Colonic mucosa (tissue), 4 donors: Measurements from ENCODE around the gene ERVK3-1. TPM values are rescaled to one million over a fixed set of nuclear protein-coding genes. Genes with fewer than 3 reads are reported as not detected.
A peak's percentile ranks its signal among the peaks of the same experiment; 100 is the strongest.

Experiments
- DNase-seq: peaks from one replicate; pipeline ENCODE4 v3.0.0-alpha.2; 2020
- H3K27ac ChIP-seq: fragments of 200-600 bp; one replicate; pipeline ENCODE4 v1.8.0; 2021
- H3K27me3 ChIP-seq: fragments of 200-600 bp; one replicate; pipeline ENCODE4 v1.8.0; 2021
- H3K36me3 ChIP-seq: fragments of 200-600 bp; one replicate; pipeline ENCODE4 v1.8.0; 2021
- H3K4me1 ChIP-seq: fragments of 200-600 bp; one replicate; pipeline ENCODE4 v1.8.0; 2021; ENCODE audit warnings: mild to moderate bottlenecking
- H3K4me3 ChIP-seq: fragments of 200-600 bp; one replicate; pipeline ENCODE4 v1.8.0; 2021
- H3K9ac ChIP-seq, 2 donors: one replicate each; pipeline ENCODE4 v1.7.0; 2013; ENCODE audit warnings: control low read depth in 2 of 2, low read depth in 2 of 2, low read length in 2 of 2
- H3K9me3 ChIP-seq: fragments of 200-600 bp; one replicate; pipeline ENCODE4 v1.8.0; 2021
- CTCF ChIP-seq: fragments of 200-600 bp; IDR thresholded peaks from one replicate; pipeline ENCODE4 v1.8.0; 2022; ENCODE audit warnings: antibody characterized with exemption, mild to moderate bottlenecking
- intact Hi-C: fragments of 100-400 bp; cut with DNase I; formaldehyde crosslinking; loops from one replicate; pipeline ENCODE4 v1.14.1; 2022
- total RNA-seq, 2 donors: library from RNA; stranded (reverse); fragmentation: NEBNext Ultra II Directional in 1 of 2; extraction: Animal tissue kit (Norgen Biotek cat#: 25700) in 1 of 2; gene quantifications; one replicate each; pipeline ENCODE4 v1.2.1, GENCODE V29; 2021
- donor health status: healthy.
- donor health status: DM: no; HTN: no; CAD: no.
- donor health status: DM: no; HTN: no; CAD: no.

ERVK3-1 gene
- total RNA-seq, 2 donors from 2014 or later, result 21.6 to 25.0 TPM

- no peak for TF ChIP-seq CTCF
- peak; percentile 19 for DNase-seq
- Histone ChIP-seq H3K27me3 (no peaks in the 10 kb centered on the region), H3K9ac (peak overlapping the region; percentile 63 to 69), H3K27ac (peak overlapping the region; percentile 69), H3K36me3 (no peaks in the 10 kb centered on the region), H3K9me3 (peaks cover 3% of the 10 kb centered on the region), H3K4me3 (peak overlapping the region; percentile 89), H3K4me1 (no peaks in the 10 kb centered on the region)
- intact Hi-C loops, result no loop called here
Measured at GRCh38 chr19:58277748-58278540, 27.2 kb upstream of the ERVK3-1 start.

- TF ChIP-seq CTCF, result no peak
- intact Hi-C loops, result no loop called here
- H3K36me3 ChIP-seq, result no peaks in the 10 kb centered on the region
- DNase-seq, result peak; percentile 99
- no peaks in the 10 kb centered on the region for H3K27me3 ChIP-seq
- H3K4me3 ChIP-seq, result peak within 1 kb of the TSS; percentile 89
- peak within 1 kb of the TSS; percentile 69 to 77 for H3K9ac ChIP-seq
- peak within 1 kb of the TSS; percentile 69 for H3K27ac ChIP-seq
- H3K4me1 ChIP-seq, result no peaks in the 10 kb centered on the region
- H3K9me3 ChIP-seq, result no peaks in the 10 kb centered on the region
Measured at GRCh38 chr19:58278541-58279041, 26.6 kb upstream of the ERVK3-1 start, which contains the start of gene ZNF8. ZNF8 (plus strand) TSS chr19:58278955; CDS start chr19:58279082, 127 bp downstream.

GRCh38 chr19:58279042-58279924 lies 25.9 kb upstream of the ERVK3-1 start:
- Histone ChIP-seq H3K4me1 (no peaks in the 10 kb centered on the region), H3K27me3 (no peaks in the 10 kb centered on the region), H3K9me3 (no peaks in the 10 kb centered on the region), H3K36me3 (no peaks in the 10 kb centered on the region), H3K9ac (peak overlapping the region; percentile 69 to 77), H3K4me3 (peak overlapping the region; percentile 89), H3K27ac (peak overlapping the region; percentile 69)
- intact Hi-C loops, result no loop called here
- no peak for TF ChIP-seq CTCF
- DNase-seq, result peak; percentile 78

- no peak for DNase-seq
- Histone ChIP-seq H3K9me3 (no peaks in the 10 kb centered on the region), H3K4me3 (no peak overlapping the region), H3K27ac (no peak overlapping the region), H3K36me3 (no peaks in the 10 kb centered on the region), H3K9ac (no peak overlapping the region), H3K4me1 (no peaks in the 10 kb centered on the region), H3K27me3 (no peaks in the 10 kb centered on the region)
- no peak for TF ChIP-seq CTCF
- intact Hi-C loops, result no loop called here
Measured at GRCh38 chr19:58279925-58280316, 25.3 kb upstream of the ERVK3-1 start.

GRCh38 chr19:58284199-58284598 lies 21.0 kb upstream of the ERVK3-1 start:
- DNase-seq, result no peak
- intact Hi-C loops, result no loop called here
- Histone ChIP-seq H3K9me3 (no peaks in the 10 kb centered on the region), H3K4me1 (no peaks in the 10 kb centered on the region), H3K36me3 (peaks cover 14% of the 10 kb centered on the region), H3K4me3 (no peak overlapping the region), H3K27me3 (no peaks in the 10 kb centered on the region), H3K9ac (no peak overlapping the region), H3K27ac (no peak overlapping the region)
- TF ChIP-seq CTCF, result no peak
